Esophagus squamous epithelium (tissue), 5 donors: Measurements from ENCODE around the gene CNP. TPM values are rescaled to one million over a fixed set of nuclear protein-coding genes. Genes with fewer than 3 reads are reported as not detected.

Experiments
- DNase-seq: peaks from one replicate; lab custom pipeline; 2025; lab: John Stamatoyannopoulos, UW
- H3K27ac ChIP-seq, 4 donors: fragments of 200-600 bp; sonication (generic); one replicate each; pipeline ENCODE4 v1.5.1; 2016 to 2019; ENCODE audit warnings: mild to moderate bottlenecking in 1 of 4
- H3K27me3 ChIP-seq, 4 donors: fragments of 200-600 bp; sonication (generic); 1 replicate in 3 of 4; 2 replicates in 1 of 4; pipeline versions ENCODE4 v1.5.1 to v1.6.0; 2017 to 2021; ENCODE audit warnings: antibody characterized with exemption in 1 of 4
- H3K36me3 ChIP-seq, 3 donors: fragments of 200-600 bp; sonication (generic); one replicate each; pipeline ENCODE4 v1.5.1; 2016 to 2019
- H3K4me1 ChIP-seq, 3 donors: fragments of 200-600 bp; sonication (generic); one replicate each; pipeline ENCODE4 v1.5.1; 2017 to 2019
- H3K4me3 ChIP-seq, 4 donors: fragments of 200-600 bp; sonication (generic); 1 replicate in 3 of 4; 2 replicates in 1 of 4; pipeline ENCODE4 v1.5.1; 2016 to 2019; ENCODE audit warnings: mild to moderate bottlenecking in 2 of 4, moderate library complexity in 1 of 4
- H3K9me3 ChIP-seq, 3 donors: fragments of 200-600 bp; sonication (generic); one replicate each; pipeline ENCODE4 v1.5.1; 2016 to 2019
- CTCF ChIP-seq, 6 experiments: fragments of 450-650 bp in 4 of 6; fragments of 200-600 bp in 2 of 6; sonication (generic) in 2 of 6; IDR thresholded peaks; one replicate each; pipeline ENCODE4 v1.5.1; 2016 to 2019; ENCODE audit warnings: antibody characterized with exemption in 6 of 6, mild to moderate bottlenecking in 4 of 6, moderate library complexity in 4 of 6
- POLR2A ChIP-seq, 4 donors: fragments of 450-650 bp; IDR thresholded peaks; one replicate each; pipeline ENCODE4 v1.6.1; 2017; ENCODE audit warnings: antibody characterized with exemption in 4 of 4, mild to moderate bottlenecking in 4 of 4, moderate library complexity in 3 of 4
- WGBS, 2 donors: methylation state at CpG; one replicate each; pipeline ENCODE4 v1.1.5; 2018; 5-methylcytosine and 5-hydroxymethylcytosine counted together
- intact Hi-C: fragments of 100-400 bp; cut with DNase I; formaldehyde crosslinking; loops from one replicate; pipeline ENCODE4 v1.15.0; 2022
- total RNA-seq, 4 donors: library from RNA; depleted of rRNA; stranded (reverse); fragments of >200 nt; gene quantifications; one replicate each; pipeline ENCODE4 v1.1.0, GENCODE V29; 2016
- donor health status: DM: yes; HTN: yes; CAD: no.

The CNP gene
- total RNA-seq, 4 donors from 2014 or later = 45.3 to 66.0 (median 53.0) TPM

- H3K4me1 ChIP-seq = peaks cover 0 to 18% (median 6%) of the 10 kb centered on the region in 3 donors
- H3K27ac ChIP-seq = no peak overlapping the region
- H3K9me3 ChIP-seq = no peaks in the 10 kb centered on the region
- peaks cover 10 to 100% (median 47%) of the 10 kb centered on the region in 3 donors for H3K36me3 ChIP-seq
- intact Hi-C loops = no loop called here
- no peak for DNase-seq
- TF ChIP-seq POLR2A (IDR thresholded peaks at IDR 0.05) = no peak
- TF ChIP-seq CTCF (IDR thresholded peaks at IDR 0.05) = no peak
- WGBS, 2 donors = 80 to 100% methylated on average over 1 to 2 of the region's 2 CpGs
- no peaks in the 10 kb centered on the region for H3K27me3 ChIP-seq
- no peak overlapping the region for H3K4me3 ChIP-seq
These were observed 30.2 kb downstream of the CNP start for GRCh38 chr17:41996855-41997164.

- Histone ChIP-seq H3K9me3 (no peaks in the 10 kb centered on the region), H3K36me3 (peaks cover 7 to 100% (median 38%) of the 10 kb centered on the region in 3 donors), H3K27me3 (no peaks in the 10 kb centered on the region), H3K4me3 (no peak overlapping the region), H3K4me1 (peaks cover 0 to 25% (median 11%) of the 10 kb centered on the region in 3 donors), H3K27ac (no peak overlapping the region)
- intact Hi-C loops = no loop called here
- 32 to 51% methylated on average over 2 of the region's 2 CpGs for WGBS, 2 donors
- TF ChIP-seq CTCF (IDR thresholded peaks at IDR 0.05) = no peak
- no peak for TF ChIP-seq POLR2A (IDR thresholded peaks at IDR 0.05)
- no peak for DNase-seq
These were observed 31.9 kb downstream of the CNP start for GRCh38 chr17:41998497-41998896.

GRCh38 chr17:42000413-42001133, 34.0 kb downstream of the CNP start:
- intact Hi-C loops = no loop called here
- H3K36me3 ChIP-seq = peaks cover 7 to 79% (median 28%) of the 10 kb centered on the region in 3 donors
- H3K27ac ChIP-seq = no peak overlapping the region
- TF ChIP-seq POLR2A (IDR thresholded peaks at IDR 0.05) = no peak
- no peak for TF ChIP-seq CTCF (IDR thresholded peaks at IDR 0.05)
- 49 to 59% methylated on average over 3 of the region's 3 CpGs for whole genome bisulfite sequencing, 2 donors
- no peaks in the 10 kb centered on the region for H3K27me3 ChIP-seq
- H3K4me1 ChIP-seq = peaks cover 0 to 43% (median 23%) of the 10 kb centered on the region in 3 donors
- H3K4me3 ChIP-seq = no peak overlapping the region
- no peaks in the 10 kb centered on the region for H3K9me3 ChIP-seq
- no peak for DNase-seq

- Histone ChIP-seq H3K27me3 (no peaks in the 10 kb centered on the region), H3K4me3 (no peak overlapping the region), H3K4me1 (peaks cover 0 to 52% (median 23%) of the 10 kb centered on the region in 3 donors), H3K27ac (no peak overlapping the region), H3K36me3 (peaks cover 2 to 67% (median 18%) of the 10 kb centered on the region in 3 donors), H3K9me3 (no peaks in the 10 kb centered on the region)
- intact Hi-C loops = no loop called here
- DNase-seq = no peak
- WGBS, 2 donors = 79 to 93% methylated on average over 2 of the region's 2 CpGs
- TF ChIP-seq CTCF (IDR thresholded peaks at IDR 0.05) (no peak), POLR2A (IDR thresholded peaks at IDR 0.05) (no peak)
These were observed 35.1 kb downstream of the CNP start for GRCh38 chr17:42001729-42002128.

- H3K4me1 ChIP-seq = peaks cover 0 to 54% (median 23%) of the 10 kb centered on the region in 3 donors
- DNase-seq = no peak
- H3K9me3 ChIP-seq = no peaks in the 10 kb centered on the region
- no peak overlapping the region for H3K4me3 ChIP-seq
- intact Hi-C loops = no loop called here
- TF ChIP-seq CTCF (IDR thresholded peaks at IDR 0.05) (no peak), POLR2A (IDR thresholded peaks at IDR 0.05) (no peak)
- H3K27ac ChIP-seq = no peak overlapping the region
- 75 to 82% methylated on average over 7 of the region's 7 CpGs for WGBS, 2 donors
- peaks cover 0 to 62% (median 17%) of the 10 kb centered on the region in 3 donors for H3K36me3 ChIP-seq
- H3K27me3 ChIP-seq = no peaks in the 10 kb centered on the region
These were observed 35.7 kb downstream of the CNP start for GRCh38 chr17:42002175-42002791.
